Mesothelial cell of epicardium (in vitro differentiated cells): ENCODE data around the gene CCNL1. TPM values are rescaled to one million over a fixed set of nuclear protein-coding genes. Genes with fewer than 3 reads are reported as not detected.

ENCODE experiments used
- DNase-seq, 2 experiments: peaks; one replicate each; pipeline ENCODE4 v3.0.0; 2021; ENCODE audit warnings: low spot score in 2 of 2; ENCODE audit not compliant: unreplicated experiment in 2 of 2
- H3K27ac Mint-ChIP-seq: 2 replicates; pipeline ENCODE4 v1.8.0; 2021; ENCODE audit warnings: mixed read lengths
- H3K27me3 Mint-ChIP-seq: 2 replicates; pipeline ENCODE4 v1.8.0; 2021; ENCODE audit warnings: low read depth, mixed read lengths
- H3K36me3 Mint-ChIP-seq: 2 replicates; pipeline ENCODE4 v1.8.0; 2021; ENCODE audit warnings: mixed read lengths
- H3K4me1 Mint-ChIP-seq: 2 replicates; pipeline ENCODE4 v1.8.0; 2021; ENCODE audit warnings: mixed read lengths
- H3K4me3 Mint-ChIP-seq: 2 replicates; pipeline ENCODE4 v1.8.0; 2021; ENCODE audit warnings: mild to moderate bottlenecking, moderate library complexity, mixed read lengths
- H3K9me3 Mint-ChIP-seq: 2 replicates; pipeline ENCODE4 v1.8.0; 2021; ENCODE audit warnings: mixed read lengths
- CTCF ChIP-seq: fragments of 200-600 bp; sonication (generic); IDR thresholded peaks from one replicate; pipeline ENCODE4 v1.5.0; 2021; ENCODE audit warnings: antibody characterized with exemption; ENCODE audit not compliant: unreplicated experiment
- total RNA-seq: library from RNA; stranded (reverse); gene quantifications from 3 replicates; pipeline ENCODE4 v1.2.1, GENCODE V29; 2021

The CCNL1 gene
- total RNA-seq, 1 donor from 2014 or later: 276 TPM

- Mint-ChIP-seq H3K9me3 (no peaks in the 10 kb centered on the region), H3K4me1 (peaks cover 23% of the 10 kb centered on the region), H3K27ac (peak overlapping the region; percentile 73), H3K27me3 (no peaks in the 10 kb centered on the region), H3K36me3 (no peaks in the 10 kb centered on the region), H3K4me3 (no peak overlapping the region)
- TF ChIP-seq CTCF: no peak
- DNase-seq: no peak
Measured at GRCh38 chr3:157100608-157101396, 59.1 kb downstream of the CCNL1 start.

GRCh38 chr3:157100096-157100477 is 59.9 kb downstream of the CCNL1 start:
- Mint-ChIP-seq H3K9me3 (no peaks in the 10 kb centered on the region), H3K27ac (no peak overlapping the region)

GRCh38 chr3:157099326-157100095 is 60.4 kb downstream of the CCNL1 start:
- DNase-seq: no peak
- Mint-ChIP-seq H3K4me3 (no peak overlapping the region), H3K9me3 (no peaks in the 10 kb centered on the region), H3K27ac (no peak overlapping the region), H3K36me3 (no peaks in the 10 kb centered on the region), H3K27me3 (no peaks in the 10 kb centered on the region), H3K4me1 (peaks cover 21% of the 10 kb centered on the region)
- no peak for TF ChIP-seq CTCF

More at GRCh38 chr3:157100096-157100477, 59.9 kb downstream of the CCNL1 start:
- no peak for TF ChIP-seq CTCF
- no peak overlapping the region for H3K4me3 Mint-ChIP-seq
- no peaks in the 10 kb centered on the region for H3K27me3 Mint-ChIP-seq
- peaks cover 23% of the 10 kb centered on the region for H3K4me1 Mint-ChIP-seq
- DNase-seq: no peak
- no peaks in the 10 kb centered on the region for H3K36me3 Mint-ChIP-seq

- Mint-ChIP-seq H3K9me3 (no peaks in the 10 kb centered on the region), H3K4me1 (peaks cover 16% of the 10 kb centered on the region), H3K27ac (no peak overlapping the region), H3K36me3 (no peaks in the 10 kb centered on the region), H3K27me3 (no peaks in the 10 kb centered on the region), H3K4me3 (no peak overlapping the region)
- TF ChIP-seq CTCF: no peak
- DNase-seq: no peak
Measured at GRCh38 chr3:157098823-157099185, 61.1 kb downstream of the CCNL1 start.

GRCh38 chr3:157098121-157098822 is 61.7 kb downstream of the CCNL1 start:
- H3K27ac Mint-ChIP-seq: no peak overlapping the region
- TF ChIP-seq CTCF: no peak

More at GRCh38 chr3:157098121-157098822, 61.7 kb downstream of the CCNL1 start:
- H3K9me3 Mint-ChIP-seq: no peaks in the 10 kb centered on the region
- peaks cover 16% of the 10 kb centered on the region for H3K4me1 Mint-ChIP-seq
- H3K4me3 Mint-ChIP-seq: no peak overlapping the region
- no peak for DNase-seq
- H3K36me3 Mint-ChIP-seq: no peaks in the 10 kb centered on the region
- H3K27me3 Mint-ChIP-seq: no peaks in the 10 kb centered on the region
